Heart left ventricle (tissue), 16 donors: ENCODE measurements around the gene NUF2. TPM values are rescaled to one million over a fixed set of nuclear protein-coding genes. Genes with fewer than 3 reads are reported as not detected.
"Not testable (repeated sequence)": the region's sequence is repeated elsewhere in the genome, so short reads cannot be mapped to it uniquely, and the experiment has no call there.

Source experiments
- ATAC-seq, 4 donors: fragments of 200-7000 bp; cut with Tn5 transposase; one replicate each; pipeline ENCODE4 v1.9.1; 2020 to 2022; ENCODE audit warnings: moderate library complexity in 4 of 4, mild to moderate bottlenecking in 3 of 4, moderate number of reproducible peaks in 1 of 4
- DNase-seq, 5 donors: peaks; one replicate each; pipeline ENCODE4 v3.0.0-alpha.2; 2020
- H3K27ac ChIP-seq, 12 donors: fragments of 200-600 bp; sonication (generic) in 4 of 12; one replicate each; pipeline versions ENCODE4 v1.5.0 to v1.8.0; 2016 to 2022; ENCODE audit warnings: mild to moderate bottlenecking in 2 of 12
- H3K27me3 ChIP-seq, 9 donors: fragments of 200-600 bp; sonication (generic) in 2 of 9; one replicate each; pipeline versions ENCODE4 v1.5.1 to v1.8.0; 2016 to 2022; ENCODE audit warnings: mild to moderate bottlenecking in 3 of 9
- H3K36me3 ChIP-seq, 9 donors: fragments of 200-600 bp; sonication (generic) in 2 of 9; one replicate each; pipeline versions ENCODE4 v1.5.0 to v1.8.0; 2018 to 2022; ENCODE audit warnings: mild to moderate bottlenecking in 2 of 9
- H3K4me1 ChIP-seq, 12 donors: fragments of 200-600 bp; sonication (generic) in 4 of 12; one replicate each; pipeline versions ENCODE4 v1.5.0 to v1.8.0; 2016 to 2022; ENCODE audit warnings: mild to moderate bottlenecking in 3 of 12
- H3K4me3 ChIP-seq, 12 donors: fragments of 200-600 bp; sonication (generic) in 4 of 12; one replicate each; pipeline versions ENCODE4 v1.5.0 to v1.8.0; 2017 to 2022; ENCODE audit warnings: mild to moderate bottlenecking in 9 of 12, moderate library complexity in 4 of 12
- H3K9me3 ChIP-seq, 12 donors: fragments of 200-600 bp; sonication (generic) in 4 of 12; one replicate each; pipeline versions ENCODE4 v1.5.0 to v1.8.0; 2016 to 2022; ENCODE audit warnings: mild to moderate bottlenecking in 1 of 12
- CTCF ChIP-seq, 12 donors: fragments of 200-600 bp; sonication (generic) in 4 of 12; IDR thresholded peaks; one replicate each; pipeline versions ENCODE4 v1.5.0 to v1.8.0; 2018 to 2022; ENCODE audit warnings: antibody characterized with exemption in 12 of 12, mild to moderate bottlenecking in 5 of 12
- POLR2A ChIP-seq, 2 donors: fragments of 450-650 bp; IDR thresholded peaks; one replicate each; pipeline ENCODE4 v1.6.1; 2017; ENCODE audit warnings: antibody characterized with exemption in 2 of 2, mild to moderate bottlenecking in 2 of 2, moderate library complexity in 2 of 2
- whole genome bisulfite sequencing, 4 donors: extraction: QIAGEN DNeasy Blood & Tissue Kit in 2 of 4; methylation state at CpG; one replicate each; pipeline versions ENCODE4 v1.1.5 to v1.1.7; 2013 to 2018; 5-methylcytosine and 5-hydroxymethylcytosine counted together
- intact Hi-C, 10 donors: fragments of 100-400 bp; cut with DNase I; formaldehyde crosslinking; loops; one replicate each; pipeline versions ENCODE4 v1.11.1 to v1.14.2; 2022
- polyA plus RNA-seq, 2 donors: library from polyadenylated mRNA; stranded (reverse); fragments of 200-250 nt; gene quantifications; one replicate each; pipeline ENCODE4 v1.2.3, GENCODE V29; 2013
- total RNA-seq, 9 donors: library from RNA; depleted of rRNA in 2 of 9; stranded (reverse); fragments of >200 nt in 2 of 9; fragmentation: NEBNext Ultra II Directional in 3 of 9; extraction: Animal tissue kit (Norgen Biotek cat#: 25700) in 3 of 9; gene quantifications; one replicate each; pipeline versions ENCODE4 v1.1.0 to v1.2.4, GENCODE V29; 2016 to 2023
- donor health status: ischemic (EF 13 %, LVEDD 7.1; RV severe dilation, severe dysfunction).
- donor health status: healthy with polysubstance abuse.
- donor health status: DM: no; HTN: yes; CAD: no.
- donor health status: DM: no; HTN: no; CAD: no.
- donor health status: ischemic (EF 25% LVEDD 6.9; RV normal size, moderate dysfunction).
- donor health status: ischemic (EF 25% LVEDD 5.7; RV mildly dilated, moderate dysfunction).
- donor health status: healthy.
- donor health status: DM: yes; HTN: yes; CAD: no.
- donor health status: ischemic (EF 35%, LVEDD 5.7; RV mildly dilated, moderate dysfunction).
- donor health status: nonischemic (EF 11% LVEDD 7.7; RV severe dilation, severe dysfunction).
- donor health status: DM: yes; HTN: yes; CAD: no.
- donor health status: PGD.
- donor health status: ischemic (EF 29% LVEDD 5.4; RV normal size, mild dysfunction).
- donor health status: nonischemic (EF 23%, LVEDD 6.1; RV moderate dilation, normal function).

The NUF2 gene
- total and polyA plus RNA-seq, 11 donors, result 0.18 to 3.2 (median 0.48) TPM; not detected in 3

GRCh38 chr1:163315773-163316374, 5.9 kb upstream of the NUF2 start:
- H3K4me3 ChIP-seq, result no peak overlapping the region
- DNase-seq (peak in 2 of 5 donors; percentile 13 to 30), ATAC-seq (no peak)
- no peaks in the 10 kb centered on the region for H3K9me3 ChIP-seq
- intact Hi-C loops, result loop anchor here (1.0 to 10.0 kb wide), 15 partner anchors 139 to 467 kb away; no protein-coding TSS in a partner anchor
- TF ChIP-seq POLR2A (IDR thresholded peaks at IDR 0.05) (no peak), CTCF (IDR thresholded peaks at IDR 0.05) (peak; percentile 53 to 84 (median 72))
- H3K27ac ChIP-seq, result no peak overlapping the region
- WGBS, 4 donors, result 42 to 54% (median 46%) methylated on average over 6 of the region's 6 CpGs
- peaks cover 0 to 31% (median 13%) of the 10 kb centered on the region in 9 donors for H3K36me3 ChIP-seq
- H3K4me1 ChIP-seq, result peaks cover 0 to 11% (median 5%) of the 10 kb centered on the region in 12 donors
- H3K27me3 ChIP-seq, result no peaks in the 10 kb centered on the region

GRCh38 chr1:163320891-163321290, 863 bp upstream of the NUF2 start:
- H3K27me3 ChIP-seq, result no peaks in the 10 kb centered on the region
- ATAC-seq (no peak), DNase-seq (no peak)
- no peak for TF ChIP-seq CTCF (IDR thresholded peaks at IDR 0.05)
- TF ChIP-seq POLR2A (IDR thresholded peaks at IDR 0.05), result no peak
- H3K9me3 ChIP-seq, result no peaks in the 10 kb centered on the region
- peaks cover 0 to 31% (median 13%) of the 10 kb centered on the region in 9 donors for H3K36me3 ChIP-seq
- H3K4me1 ChIP-seq, result peaks cover 0 to 21% (median 15%) of the 10 kb centered on the region in 12 donors
- H3K4me3 ChIP-seq, result peak overlapping the region; percentile 59 to 85 (median 70)
- intact Hi-C loops, result loop anchor here in 1 of 10 donors (5.0 kb wide), 1 partner anchor 454 kb away; no protein-coding TSS in a partner anchor
- 30 to 45% (median 36%) methylated on average over 3 of the region's 3 CpGs for WGBS, 4 donors
- H3K27ac ChIP-seq, result peak overlapping the region in 9 of 12 donors; percentile 42 to 80 (median 74)

GRCh38 chr1:163323339-163323738, 1.6 kb downstream of the NUF2 start:
- intact Hi-C loops, result loop anchor here in 1 of 10 donors (5.0 kb wide), 1 partner anchor 456 kb away; no protein-coding TSS in a partner anchor
- not testable (repeated sequence) for H3K27ac ChIP-seq, H3K27me3 ChIP-seq, DNase-seq, H3K9me3 ChIP-seq, ATAC-seq
- peaks cover 0 to 11% (median 7%) of the 10 kb centered on the region in 9 donors for H3K36me3 ChIP-seq
- peak overlapping the region in 1 of 12 donors; percentile 70 for H3K4me3 ChIP-seq
- peaks cover 0 to 21% (median 15%) of the 10 kb centered on the region in 12 donors for H3K4me1 ChIP-seq
- WGBS, 4 donors, result 84 to 97% (median 91%) methylated on average over 3 of the region's 3 CpGs

GRCh38 chr1:163331116-163331515, 9.4 kb downstream of the NUF2 start:
- no peaks in the 10 kb centered on the region for H3K4me1 ChIP-seq
- no peaks in the 10 kb centered on the region for H3K36me3 ChIP-seq
- intact Hi-C loops, result no loop called here
- no peaks in the 10 kb centered on the region for H3K27me3 ChIP-seq
- H3K9me3 ChIP-seq, result peaks cover 0 to 15% (median 2%) of the 10 kb centered on the region in 12 donors
- ATAC-seq (no peak), DNase-seq (no peak)
- H3K4me3 ChIP-seq, result no peak overlapping the region
- TF ChIP-seq POLR2A (IDR thresholded peaks at IDR 0.05), result no peak
- no peak for TF ChIP-seq CTCF (IDR thresholded peaks at IDR 0.05)
- WGBS, 4 donors, result 96 to 99% (median 97%) methylated on average over 2 of the region's 2 CpGs
- no peak overlapping the region for H3K27ac ChIP-seq
